ENCODE data around the gene TMEM52B.

GRCh38 chr12:10175846-10176636 lies 2.8 kb upstream of the TMEM52B start:
- no peak for TF ChIP-seq POLR2A (IDR thresholded peaks at IDR 0.05)
- TF ChIP-seq, protein P1, sequence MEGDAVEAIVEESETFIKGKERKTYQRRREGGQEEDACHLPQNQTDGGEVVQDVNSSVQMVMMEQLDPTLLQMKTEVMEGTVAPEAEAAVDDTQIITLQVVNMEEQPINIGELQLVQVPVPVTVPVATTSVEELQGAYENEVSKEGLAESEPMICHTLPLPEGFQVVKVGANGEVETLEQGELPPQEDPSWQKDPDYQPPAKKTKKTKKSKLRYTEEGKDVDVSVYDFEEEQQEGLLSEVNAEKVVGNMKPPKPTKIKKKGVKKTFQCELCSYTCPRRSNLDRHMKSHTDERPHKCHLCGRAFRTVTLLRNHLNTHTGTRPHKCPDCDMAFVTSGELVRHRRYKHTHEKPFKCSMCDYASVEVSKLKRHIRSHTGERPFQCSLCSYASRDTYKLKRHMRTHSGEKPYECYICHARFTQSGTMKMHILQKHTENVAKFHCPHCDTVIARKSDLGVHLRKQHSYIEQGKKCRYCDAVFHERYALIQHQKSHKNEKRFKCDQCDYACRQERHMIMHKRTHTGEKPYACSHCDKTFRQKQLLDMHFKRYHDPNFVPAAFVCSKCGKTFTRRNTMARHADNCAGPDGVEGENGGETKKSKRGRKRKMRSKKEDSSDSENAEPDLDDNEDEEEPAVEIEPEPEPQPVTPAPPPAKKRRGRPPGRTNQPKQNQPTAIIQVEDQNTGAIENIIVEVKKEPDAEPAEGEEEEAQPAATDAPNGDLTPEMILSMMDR (IDR thresholded peaks at IDR 0.05 in 4 of 5, conservative IDR thresholded peaks at IDR 0.05 in 1 of 5): no peak
